K562 (cell line): ENCODE data around the gene ZNF615. TPM values are rescaled to one million over a fixed set of nuclear protein-coding genes. Genes with fewer than 3 reads are reported as not detected.
A peak's percentile ranks its signal among the peaks of the same experiment; 100 is the strongest.

ENCODE experiments used
- CBX1 ChIP-seq: sonication (generic); IDR thresholded peaks from 2 replicates; pipeline ENCODE4 v1.6.1; 2016; ENCODE audit warnings: antibody characterized with exemption, low read depth, mild to moderate bottlenecking
- CCNT2 ChIP-seq: IDR thresholded peaks from 2 replicates; pipeline ENCODE4 v1.6.1; 2011; ENCODE audit warnings: borderline replicate concordance, low read depth, mild to moderate bottlenecking, moderate library complexity, mixed read lengths, low read length; ENCODE audit not compliant: insufficient read length; ENCODE audit errors: extremely low read depth
- COPS2 ChIP-seq: fragments of 450-650 bp; conservative IDR thresholded peaks from 2 replicates; pipeline ENCODE4 v1.6.1; 2016; ENCODE audit warnings: mild to moderate bottlenecking, moderate library complexity
- ESRRA ChIP-seq: fragments of 450-650 bp; IDR thresholded peaks from 2 replicates; pipeline ENCODE4 v1.6.1; 2014; ENCODE audit warnings: low read depth, mild to moderate bottlenecking, moderate library complexity, borderline replicate concordance
- FOXK2 ChIP-seq, 2 experiments: fragments of 450-650 bp; IDR thresholded peaks in 1 of 2; conservative IDR thresholded peaks in 1 of 2; 2 replicates each; pipeline ENCODE4 v1.6.1; 2016; ENCODE audit warnings: low read depth in 2 of 2, mild to moderate bottlenecking in 1 of 2
- GTF2F1 ChIP-seq: IDR thresholded peaks from 2 replicates; pipeline ENCODE4 v1.6.1; 2011; ENCODE audit warnings: low read depth, low read length, improper control_type of control experiment
- KHSRP ChIP-seq: fragments of 450-650 bp; IDR thresholded peaks from 2 replicates; pipeline ENCODE4 v1.6.1; 2017
- NCOA4 ChIP-seq: fragments of 450-650 bp; IDR thresholded peaks from 2 replicates; pipeline ENCODE4 v1.6.1; 2018; ENCODE audit warnings: mild to moderate bottlenecking; ENCODE audit not compliant: partially characterized antibody
- OTX1 ChIP-seq: fragments of 450-650 bp; formaldehyde crosslinking; IDR thresholded peaks from 2 replicates; pipeline ENCODE4 v1.4.0; 2022; ENCODE audit warnings: mild to moderate bottlenecking
- PCBP1 ChIP-seq: fragments of 200-400 bp; formaldehyde crosslinking; IDR thresholded peaks from 2 replicates; pipeline ENCODE4 v1.6.1; 2018; ENCODE audit warnings: mild to moderate bottlenecking, low read depth, low read length; ENCODE audit not compliant: poor library complexity, severe bottlenecking
- RBM17 ChIP-seq: fragments of 200-400 bp; formaldehyde crosslinking; IDR thresholded peaks from 2 replicates; pipeline ENCODE4 v1.6.1; 2017; ENCODE audit warnings: low read depth, mild to moderate bottlenecking, low read length, borderline replicate concordance
- SMARCE1 ChIP-seq: fragments of 450-650 bp; IDR thresholded peaks from 2 replicates; pipeline ENCODE4 v1.7.1; 2016; ENCODE audit warnings: mild to moderate bottlenecking
- SRSF7 ChIP-seq: fragments of 200-400 bp; formaldehyde crosslinking; optimal IDR thresholded peaks from 2 replicates; pipeline ENCODE3; 2017; ENCODE audit warnings: mild to moderate bottlenecking, low read depth, low read length
- STAT5B ChIP-seq: fragments of 250-450 bp; sonication (Bioruptor Pico); IDR thresholded peaks from 2 replicates; pipeline ENCODE4 v1.8.0; 2021; ENCODE audit warnings: mild to moderate bottlenecking, inconsistent platforms
- TAF1 ChIP-seq: IDR thresholded peaks from 2 replicates; pipeline ENCODE4 v1.6.1; 2011; ENCODE audit warnings: mild to moderate bottlenecking, low read length, moderate library complexity; ENCODE audit not compliant: insufficient read depth, control insufficient read depth, severe bottlenecking; ENCODE audit errors: extremely low read depth
- TGIF2 ChIP-seq: sonication (generic); formaldehyde crosslinking; IDR thresholded peaks from 2 replicates; pipeline ENCODE4 v1.8.1; 2022; ENCODE audit warnings: mild to moderate bottlenecking, missing genetic modification reagents, moderate library complexity
- ZNF217 ChIP-seq: sonication (generic); formaldehyde crosslinking; IDR thresholded peaks from 2 replicates; pipeline ENCODE4 v1.8.0; 2022; ENCODE audit warnings: mild to moderate bottlenecking, missing genetic modification reagents
- ZNF444 ChIP-seq: fragments of 250-450 bp; sonication (Bioruptor Pico); IDR thresholded peaks from 2 replicates; pipeline ENCODE4 v1.4.0; 2020; ENCODE audit warnings: mild to moderate bottlenecking, moderate library complexity
- ZNF586 ChIP-seq: fragments of 450-650 bp; formaldehyde crosslinking; conservative IDR thresholded peaks from 2 replicates; pipeline ENCODE4 v1.4.0; 2020; ENCODE audit warnings: mild to moderate bottlenecking, moderate library complexity
- ZNF699 ChIP-seq: fragments of 250-450 bp; sonication (Bioruptor Pico); IDR thresholded peaks from 2 replicates; pipeline ENCODE4 v1.8.0; 2021; ENCODE audit warnings: mild to moderate bottlenecking, moderate library complexity; ENCODE audit not compliant: insufficient replicate concordance
- ZNF75A ChIP-seq: fragments of 450-650 bp; formaldehyde crosslinking; IDR thresholded peaks from 2 replicates; pipeline ENCODE4 v1.4.0; 2020; ENCODE audit warnings: mild to moderate bottlenecking
- polyA plus RNA-seq, 8 experiments: library from polyadenylated mRNA; depleted of rRNA in 4 of 8; stranded (reverse) in 5 of 8; unstranded in 3 of 8; fragments of >200 nt; fragmentation: Nextera tagmentation in 2 of 8; fragmentation: Illumina TruSeq in 1 of 8; extraction: Ambion mirVana in 2 of 8; extraction: Trizol in 1 of 8; gene quantifications; 2 replicates each; pipeline versions ENCODE4 v1.2.1 to v1.2.3, GENCODE V29; 2011 to 2014; ENCODE audit warnings: inconsistent platforms in 1 of 8, missing spikeins in 1 of 8
- total RNA-seq, 7 experiments: library from RNA; depleted of rRNA in 6 of 7; stranded (reverse); fragments of >200 nt in 6 of 7; fragmentation: Illumina TruSeq in 2 of 7; extraction: Trizol in 2 of 7; gene quantifications; 2 replicates each; pipeline versions ENCODE4 v1.2.1 to v1.2.3, GENCODE V29; 2011 to 2021; ENCODE audit warnings: low replicate concordance in 1 of 7
- TF ChIP-seq, protein P1 (sequence below): sonication (generic); formaldehyde crosslinking; IDR thresholded peaks from 2 replicates; pipeline ENCODE4 v1.8.0; 2022; ENCODE audit warnings: missing genetic modification reagents, mild to moderate bottlenecking, borderline replicate concordance
- TF ChIP-seq, protein P2 (sequence below): fragments of 250-450 bp; sonication (Bioruptor Pico); IDR thresholded peaks from 2 replicates; pipeline ENCODE4 v1.9.0; 2021; ENCODE audit warnings: mild to moderate bottlenecking
- TF ChIP-seq, protein P3 (sequence below), 2 experiments: fragments of 450-650 bp; IDR thresholded peaks; 2 replicates each; pipeline ENCODE4 v1.6.1; 2018; ENCODE audit warnings: mild to moderate bottlenecking in 2 of 2, low read depth in 1 of 2; ENCODE audit not compliant: partially characterized antibody in 2 of 2

The ZNF615 gene
- total and polyA plus RNA-seq, 9 of the 15 experiments (the other 6 are each of a cell fraction or from before 2014, with no cell fraction given), result 1.2 to 4.4 (median 2.7) TPM

DNA sequence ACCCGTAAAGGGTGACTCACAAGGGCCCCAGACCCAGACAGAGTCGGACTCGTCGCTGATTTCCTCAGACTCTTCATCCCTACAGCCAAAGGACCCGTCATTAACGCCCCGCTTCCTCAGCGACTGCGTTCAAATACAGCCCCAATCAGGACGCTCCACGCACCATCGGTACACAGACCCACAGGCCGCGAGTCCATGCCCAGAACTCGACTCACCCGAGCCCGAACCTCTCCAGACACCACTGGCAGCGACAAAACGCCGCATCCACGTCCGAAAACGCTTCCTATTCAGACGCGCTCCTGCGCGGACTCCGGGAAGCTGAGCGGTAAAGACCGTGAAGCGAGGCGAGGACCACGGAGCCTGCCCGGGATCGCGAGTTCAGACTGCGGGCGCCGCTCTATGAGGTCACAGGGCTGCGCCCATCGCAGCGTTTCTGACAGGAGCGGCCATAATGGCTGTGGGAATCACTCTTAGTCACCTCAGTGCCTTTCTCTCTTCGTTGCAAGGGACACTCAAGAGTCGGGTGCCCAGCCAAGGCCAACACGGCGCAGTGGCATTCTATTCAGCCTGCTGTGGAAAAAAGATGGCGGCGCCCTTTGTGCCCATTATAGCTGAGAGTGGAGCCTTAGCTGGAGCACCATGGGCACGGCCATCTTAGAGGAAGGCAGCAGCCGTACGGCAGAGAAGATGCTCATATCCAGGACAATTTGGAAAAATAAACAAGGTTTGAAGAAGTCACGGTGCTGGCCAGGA is 20.2 kb upstream of the ZNF615 start, which contains the start of gene ZNF614 (continued):
- TF ChIP-seq FOXK2 (conservative IDR thresholded peaks at IDR 0.05 in 1 of 2, IDR thresholded peaks at IDR 0.05 in 1 of 2; ENCODE audit: low read depth in 2 of 2) (peak; percentile 47 to 55; a peak in 1 of 4 replicates), KHSRP (peak; percentile 77; the same call in 1 of the 2 replicates), ZNF75A (CRISPR knock-in tag) (no peak), COPS2 (no peak), STAT5B (CRISPR knock-in tag) (no peak), CCNT2 (no peak), GTF2F1 (peak; percentile 77; the same call in 1 of the 2 replicates), SMARCE1 (0 out of 2 replicates have a peak, but pooled peaks have one; percentile 12), ZNF444 (CRISPR knock-in tag) (no peak), SRSF7 (no peak), ZNF586 (CRISPR knock-in tag) (no peak), NCOA4 (no peak), PCBP1 (peak; percentile 45), ZNF217 (CRISPR knock-in tag) (no peak), TAF1 (peak; percentile 72), ESRRA (peak; percentile 42; the same call in 1 of the 2 replicates), ZNF699 (CRISPR knock-in tag) (no peak), TGIF2 (CRISPR knock-in tag) (peak; percentile 15; the same call in 1 of the 2 replicates), CBX1 (no peak; the same call in 1 of the 2 replicates), RBM17 (no peak), OTX1 (CRISPR knock-in tag) (no peak)
- TF ChIP-seq, protein P1, sequence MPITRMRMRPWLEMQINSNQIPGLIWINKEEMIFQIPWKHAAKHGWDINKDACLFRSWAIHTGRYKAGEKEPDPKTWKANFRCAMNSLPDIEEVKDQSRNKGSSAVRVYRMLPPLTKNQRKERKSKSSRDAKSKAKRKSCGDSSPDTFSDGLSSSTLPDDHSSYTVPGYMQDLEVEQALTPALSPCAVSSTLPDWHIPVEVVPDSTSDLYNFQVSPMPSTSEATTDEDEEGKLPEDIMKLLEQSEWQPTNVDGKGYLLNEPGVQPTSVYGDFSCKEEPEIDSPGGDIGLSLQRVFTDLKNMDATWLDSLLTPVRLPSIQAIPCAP (CRISPR knock-in tag), result no peak
- TF ChIP-seq, protein P2, sequence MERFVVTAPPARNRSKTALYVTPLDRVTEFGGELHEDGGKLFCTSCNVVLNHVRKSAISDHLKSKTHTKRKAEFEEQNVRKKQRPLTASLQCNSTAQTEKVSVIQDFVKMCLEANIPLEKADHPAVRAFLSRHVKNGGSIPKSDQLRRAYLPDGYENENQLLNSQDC (CRISPR knock-in tag), result no peak
- TF ChIP-seq, protein P3, sequence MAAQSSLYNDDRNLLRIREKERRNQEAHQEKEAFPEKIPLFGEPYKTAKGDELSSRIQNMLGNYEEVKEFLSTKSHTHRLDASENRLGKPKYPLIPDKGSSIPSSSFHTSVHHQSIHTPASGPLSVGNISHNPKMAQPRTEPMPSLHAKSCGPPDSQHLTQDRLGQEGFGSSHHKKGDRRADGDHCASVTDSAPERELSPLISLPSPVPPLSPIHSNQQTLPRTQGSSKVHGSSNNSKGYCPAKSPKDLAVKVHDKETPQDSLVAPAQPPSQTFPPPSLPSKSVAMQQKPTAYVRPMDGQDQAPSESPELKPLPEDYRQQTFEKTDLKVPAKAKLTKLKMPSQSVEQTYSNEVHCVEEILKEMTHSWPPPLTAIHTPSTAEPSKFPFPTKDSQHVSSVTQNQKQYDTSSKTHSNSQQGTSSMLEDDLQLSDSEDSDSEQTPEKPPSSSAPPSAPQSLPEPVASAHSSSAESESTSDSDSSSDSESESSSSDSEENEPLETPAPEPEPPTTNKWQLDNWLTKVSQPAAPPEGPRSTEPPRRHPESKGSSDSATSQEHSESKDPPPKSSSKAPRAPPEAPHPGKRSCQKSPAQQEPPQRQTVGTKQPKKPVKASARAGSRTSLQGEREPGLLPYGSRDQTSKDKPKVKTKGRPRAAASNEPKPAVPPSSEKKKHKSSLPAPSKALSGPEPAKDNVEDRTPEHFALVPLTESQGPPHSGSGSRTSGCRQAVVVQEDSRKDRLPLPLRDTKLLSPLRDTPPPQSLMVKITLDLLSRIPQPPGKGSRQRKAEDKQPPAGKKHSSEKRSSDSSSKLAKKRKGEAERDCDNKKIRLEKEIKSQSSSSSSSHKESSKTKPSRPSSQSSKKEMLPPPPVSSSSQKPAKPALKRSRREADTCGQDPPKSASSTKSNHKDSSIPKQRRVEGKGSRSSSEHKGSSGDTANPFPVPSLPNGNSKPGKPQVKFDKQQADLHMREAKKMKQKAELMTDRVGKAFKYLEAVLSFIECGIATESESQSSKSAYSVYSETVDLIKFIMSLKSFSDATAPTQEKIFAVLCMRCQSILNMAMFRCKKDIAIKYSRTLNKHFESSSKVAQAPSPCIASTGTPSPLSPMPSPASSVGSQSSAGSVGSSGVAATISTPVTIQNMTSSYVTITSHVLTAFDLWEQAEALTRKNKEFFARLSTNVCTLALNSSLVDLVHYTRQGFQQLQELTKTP (IDR thresholded peaks at IDR 0.05; ENCODE audit: low read depth in 1 of 2, partially characterized antibody in 2 of 2), result peak; percentile 34 to 42
